Measurements from ENCODE around the gene RNF44.
A peak's percentile ranks its signal among the peaks of the same experiment; 100 is the strongest.

Gene RNF44

GRCh38 chr5:176540956-176541337, 3.7 kb upstream of the RNF44 start:
- TF ChIP-seq CTCF (IDR thresholded peaks at IDR 0.05; ENCODE audit: low read length, missing control alignments) = no peak
- no peak overlapping the region for H3K4me3 ChIP-seq (replicated peaks; ENCODE audit: low read depth, low read length)
- DNase-seq (ENCODE audit: low read depth) = no peak

DNA sequence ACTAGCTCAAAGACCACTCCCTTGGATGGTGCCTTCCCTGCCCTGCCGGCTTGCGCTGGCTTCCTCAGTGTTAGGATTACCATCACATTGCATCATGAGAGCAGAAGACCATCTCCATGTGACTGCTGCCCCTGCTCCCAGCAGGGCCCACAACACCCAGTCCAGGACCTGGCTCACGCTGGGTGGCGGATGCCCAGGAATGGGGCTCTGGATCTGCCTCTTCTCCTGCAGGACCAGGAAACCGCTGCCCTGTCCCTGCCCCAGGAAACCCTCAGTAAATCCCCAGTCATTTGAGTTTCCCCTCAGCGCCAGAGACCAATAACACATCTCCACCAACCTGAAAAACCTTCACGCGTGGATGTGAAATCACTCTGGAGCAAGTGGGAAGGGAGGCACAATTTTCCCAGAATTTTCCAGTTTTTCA, 3.3 kb upstream of the RNF44 start:
- no peak for TF ChIP-seq CTCF (IDR thresholded peaks at IDR 0.05; ENCODE audit: low read length, missing control alignments)
- no peak for DNase-seq (ENCODE audit: low read depth)
- no peak overlapping the region for H3K4me3 ChIP-seq (replicated peaks; ENCODE audit: low read depth, low read length)

GRCh38 chr5:176538989-176539384, 1.8 kb upstream of the RNF44 start:
- DNase-seq (ENCODE audit: low read depth) = no peak
- H3K4me3 ChIP-seq (replicated peaks; ENCODE audit: low read depth, low read length) = no peak overlapping the region
- TF ChIP-seq CTCF (IDR thresholded peaks at IDR 0.05; ENCODE audit: low read length, missing control alignments) = no peak

- no peak for TF ChIP-seq CTCF (IDR thresholded peaks at IDR 0.05; ENCODE audit: low read length, missing control alignments)
- H3K4me3 ChIP-seq (replicated peaks; ENCODE audit: low read depth, low read length) = peak overlapping the region; percentile 51
- peak; percentile 34 for DNase-seq (ENCODE audit: low read depth)
Observed at GRCh38 chr5:176538230-176538988, 1.2 kb upstream of the RNF44 start.

DNA sequence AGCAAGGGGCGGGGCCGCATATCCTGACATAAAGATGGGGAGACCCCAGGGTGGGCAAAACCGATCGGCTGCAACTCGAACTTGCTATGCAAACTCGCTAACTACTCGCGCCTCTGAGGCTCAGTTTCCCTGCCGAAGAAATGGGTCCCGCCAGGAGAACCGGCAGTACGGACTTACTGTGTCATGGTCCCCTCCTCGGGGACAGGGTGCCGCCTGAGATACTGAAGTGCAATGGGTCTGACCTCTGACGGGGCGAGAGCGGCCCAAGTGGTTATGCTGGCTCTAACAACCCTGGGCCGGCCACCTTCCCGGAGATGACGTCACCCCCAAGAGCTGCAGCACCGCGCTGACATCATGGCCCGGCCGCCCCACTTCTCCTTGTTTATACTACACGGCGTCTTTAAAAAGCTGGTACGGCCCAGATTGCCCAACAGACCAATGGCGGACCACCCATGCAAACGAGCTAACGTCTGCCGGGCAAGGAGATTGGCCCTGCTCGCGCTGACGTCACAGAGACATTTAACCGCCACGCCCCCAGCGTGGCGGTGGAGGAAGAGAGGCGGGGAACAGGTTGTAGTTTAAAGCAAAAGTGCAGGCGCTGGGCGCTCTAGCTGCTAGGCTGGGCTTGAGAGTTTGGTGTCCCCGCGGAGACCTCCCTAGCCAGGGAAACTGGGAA, 490 bp upstream of the RNF44 start:
- peak; percentile 100 for DNase-seq (ENCODE audit: low read depth)
- H3K4me3 ChIP-seq (replicated peaks; ENCODE audit: low read depth, low read length) = peak overlapping the region; percentile 99
- TF ChIP-seq CTCF (IDR thresholded peaks at IDR 0.05; ENCODE audit: low read length, missing control alignments) = no peak

DNA sequence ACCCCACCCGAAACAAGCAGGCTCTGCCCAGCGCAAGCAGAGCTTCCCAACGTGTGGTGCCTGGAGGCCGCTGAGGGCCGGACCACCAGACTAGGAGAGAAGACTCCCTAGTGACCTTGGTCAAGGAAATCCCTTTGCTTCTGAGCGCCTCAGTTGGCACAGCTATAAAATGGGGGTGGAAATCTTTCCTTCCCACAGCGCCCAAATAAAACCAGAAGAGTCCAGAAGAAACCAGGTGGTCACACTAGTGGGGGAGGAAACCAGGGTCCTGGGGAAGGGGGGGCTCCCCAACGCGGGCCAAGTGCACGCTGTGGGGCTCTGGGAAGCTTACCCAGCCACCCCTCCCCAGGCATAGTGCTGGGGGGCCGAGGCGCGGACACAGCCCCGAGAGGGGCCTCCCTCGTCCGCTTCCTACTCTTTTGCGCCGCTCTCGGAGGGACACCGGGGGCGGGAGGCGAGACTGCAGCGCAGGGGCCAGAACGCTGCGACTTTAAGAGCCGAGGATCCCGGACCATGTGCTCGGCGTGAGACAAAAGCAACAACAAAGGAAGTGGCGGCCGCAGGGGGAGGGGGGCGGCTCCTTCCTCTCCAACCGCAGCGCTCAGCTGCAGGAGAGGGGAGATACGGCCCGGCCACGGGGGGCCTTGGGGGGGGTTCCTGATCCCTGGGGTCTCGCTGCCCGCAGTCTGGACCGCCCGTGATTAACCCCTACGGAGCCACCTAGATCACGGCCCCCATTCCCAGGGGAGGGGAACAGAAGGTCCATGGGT, 885 bp downstream of the RNF44 start:
- DNase-seq (ENCODE audit: low read depth) = peak; percentile 79
- no peak for TF ChIP-seq CTCF (IDR thresholded peaks at IDR 0.05; ENCODE audit: low read length, missing control alignments)
- peak overlapping the region; percentile 99 for H3K4me3 ChIP-seq (replicated peaks; ENCODE audit: low read depth, low read length)

All from fibroblast of pulmonary artery (primary cell).